Stimulated activated CD4-positive, alpha-beta T cell treated with anti-CD3 and anti-CD28 coated beads, Interleukin-1b, Interleukin-23, amount 100 ng/mL, for 24 hours (primary cell): Measurements from ENCODE around the gene KCNQ2.
A peak's percentile ranks its signal among the peaks of the same experiment; 100 is the strongest.
"Not testable (repeated sequence)": the region's sequence is repeated elsewhere in the genome, so short reads cannot be mapped to it uniquely, and the experiment has no call there.

Experiments used
- DNase-seq, 4 experiments: peaks; one replicate each; pipeline ENCODE4 v3.0.0-alpha.2; 2020; ENCODE audit warnings: low read depth in 4 of 4, low spot score in 1 of 4

The KCNQ2 gene

DNA sequence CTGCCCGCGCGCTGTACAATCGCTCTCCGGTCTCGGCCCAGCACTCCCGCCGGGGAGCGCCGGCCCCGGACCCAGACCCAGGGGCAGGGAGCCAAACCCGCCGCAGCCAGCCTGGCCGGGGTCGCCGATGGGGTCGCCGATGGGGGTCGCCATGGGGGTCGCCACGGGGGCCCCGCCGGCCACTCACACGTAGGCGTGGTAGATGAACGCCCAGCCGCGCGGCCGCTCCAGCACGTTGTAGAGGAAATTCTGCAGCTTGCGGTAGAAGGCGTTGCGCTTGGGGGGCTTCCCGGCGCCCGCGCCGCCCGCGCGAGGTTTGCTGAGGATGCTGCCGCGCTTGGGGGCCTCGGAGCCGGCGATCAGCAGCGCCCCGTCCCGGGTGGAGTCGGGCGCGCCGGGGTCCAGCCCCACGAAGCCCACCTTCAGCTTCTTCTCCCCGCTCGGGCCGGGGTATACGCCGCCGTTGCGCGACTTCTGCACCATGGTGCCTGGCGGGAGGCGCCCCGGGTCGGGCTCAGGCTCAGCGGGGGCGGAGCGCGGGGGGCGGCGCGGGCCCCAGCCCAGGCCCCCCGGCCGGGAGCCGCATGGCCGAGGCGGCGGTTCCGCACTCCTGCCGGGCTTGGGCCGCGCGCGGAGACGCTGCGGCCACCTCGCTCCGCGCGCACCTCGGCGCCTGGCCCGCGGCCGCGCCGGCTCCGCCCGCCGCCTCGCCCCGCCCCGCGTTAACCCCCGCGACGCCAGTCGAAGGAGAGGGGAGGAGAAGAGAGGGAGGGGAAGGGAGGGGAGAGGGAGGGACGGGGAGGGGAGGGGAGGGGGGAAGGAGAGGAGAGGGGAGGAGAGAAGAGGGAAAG is at the start of gene KCNQ2:
KCNQ2 (minus strand) TSS at position 675 of the 851 bp plus-strand sequence; CDS start at position 483, 192 bp downstream.
- DNase-seq, result peak in 1 of 4 experiments; percentile 22

- no peak for DNase-seq
These were observed 49.1 kb upstream of the KCNQ2 start for GRCh38 chr20:63521602-63522001.

DNA sequence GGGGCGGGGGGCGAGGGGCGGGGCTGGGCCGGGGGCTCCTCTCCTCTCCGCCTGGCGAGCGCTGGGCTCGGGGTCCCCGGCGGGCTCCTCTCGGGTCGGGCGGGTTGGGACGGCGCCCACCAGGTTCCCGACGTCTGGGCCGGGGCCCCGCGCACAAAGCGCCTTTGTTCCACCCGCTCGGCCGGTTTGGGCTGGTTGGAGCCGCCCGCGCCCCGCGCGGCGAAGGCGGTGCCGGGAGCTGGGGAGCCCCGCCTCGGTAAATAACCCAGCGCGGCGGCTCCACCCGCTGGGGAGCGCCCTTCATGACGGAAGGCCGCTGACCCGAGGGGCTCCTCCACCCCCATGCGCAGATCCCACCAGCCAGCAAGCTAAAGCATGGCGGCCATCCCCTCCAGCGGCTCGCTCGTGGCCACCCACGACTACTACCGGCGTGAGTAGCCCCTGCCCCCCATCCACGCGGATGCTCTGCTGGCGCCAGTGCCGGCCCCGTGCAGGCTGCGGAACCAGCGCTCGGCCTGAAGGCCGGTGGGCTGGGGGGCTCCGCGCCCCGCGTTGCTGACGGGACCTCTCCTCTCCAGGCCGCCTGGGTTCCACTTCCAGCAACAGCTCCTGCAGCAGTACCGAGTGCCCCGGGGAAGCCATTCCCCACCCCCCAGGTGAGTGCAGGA is 48.6 kb upstream of the KCNQ2 start:
- DNase-seq, result peak in 3 of 4 experiments; percentile 44 to 54 (median 48)

DNA sequence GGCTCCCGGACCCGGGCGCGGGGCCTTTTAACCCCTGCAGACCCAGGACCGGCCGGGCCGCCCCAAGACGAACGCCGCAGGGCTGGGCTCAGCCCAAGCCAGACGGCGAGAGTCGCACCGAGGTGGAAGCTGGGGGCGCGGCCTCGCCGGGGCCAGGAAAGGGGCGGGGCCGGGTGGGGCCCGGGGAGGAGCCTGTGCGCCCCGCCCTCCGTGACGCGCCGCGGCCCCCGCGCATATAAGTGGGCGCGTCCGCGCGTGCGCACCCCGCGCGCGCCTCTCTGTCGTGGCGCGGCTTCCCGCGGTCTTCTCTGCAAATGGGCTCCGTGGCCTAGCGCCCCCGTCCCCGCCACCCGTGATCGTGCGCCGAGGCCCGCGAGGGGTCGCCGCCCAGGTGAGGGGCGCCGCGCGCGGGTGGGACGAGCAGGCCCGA is 48.1 kb upstream of the KCNQ2 start, which contains the start of gene PPDPF:
PPDPF (plus strand) TSS at position 262 of the 430 bp plus-strand sequence. CDS start 544 bp downstream, outside the sequence.
- DNase-seq, result peak; percentile 59 to 75 (median 72)

- peak in 2 of 4 experiments; percentile 46 to 60 for DNase-seq
These were observed 47.4 kb upstream of the KCNQ2 start for GRCh38 chr20:63519668-63520503.

- no peak for DNase-seq
These were observed 46.7 kb upstream of the KCNQ2 start for GRCh38 chr20:63518946-63519667.

DNA sequence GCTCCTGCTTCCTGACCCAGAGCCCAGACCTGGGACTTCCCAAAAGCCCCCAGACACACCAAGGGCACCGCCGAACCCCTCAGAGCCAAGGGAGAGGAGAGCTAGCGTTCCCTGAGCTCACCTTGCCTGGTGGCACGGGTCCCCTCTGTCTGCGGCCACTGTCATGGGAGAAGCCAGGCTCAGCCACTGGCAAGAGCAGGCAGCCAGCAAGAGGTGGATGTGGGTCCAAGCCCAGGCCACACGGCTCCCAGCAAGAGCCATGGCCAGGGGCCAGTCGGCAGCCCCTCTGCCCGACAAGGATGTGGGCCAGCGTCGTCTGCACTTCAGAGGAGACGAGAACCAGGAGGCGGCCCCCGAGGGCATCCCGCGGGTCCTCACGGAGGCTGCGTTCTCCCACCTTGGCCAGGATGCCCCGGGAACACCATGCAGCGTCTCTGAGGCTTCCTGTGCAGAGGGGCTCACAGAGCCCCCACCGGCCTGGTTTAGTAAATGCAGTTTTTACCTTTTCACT is 46.0 kb upstream of the KCNQ2 start:
- DNase-seq, result no peak

GRCh38 chr20:63517376-63518309 is 45.2 kb upstream of the KCNQ2 start:
- no peak for DNase-seq

- not testable (repeated sequence) for DNase-seq
These were observed 42.1 kb upstream of the KCNQ2 start for GRCh38 chr20:63514520-63514919.

DNA sequence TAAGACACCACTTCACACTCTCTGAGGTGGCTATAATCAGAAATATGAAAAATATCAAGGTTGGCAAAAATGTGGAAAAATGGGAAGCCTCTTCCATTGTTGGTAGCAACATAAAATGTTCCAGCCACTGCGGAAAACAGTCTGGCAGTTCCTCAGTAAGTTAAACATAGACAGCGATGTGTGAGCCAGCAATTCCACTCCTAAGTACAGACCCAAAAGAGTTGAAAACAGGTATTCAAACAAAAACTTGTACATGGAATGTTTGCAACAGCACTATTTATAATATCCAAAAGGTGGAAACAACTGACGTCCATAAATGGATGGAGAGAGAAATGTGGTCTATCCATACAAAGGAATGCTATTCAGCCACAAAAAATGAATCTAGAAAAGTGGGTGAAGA is 40.8 kb upstream of the KCNQ2 start:
- no peak for DNase-seq

GRCh38 chr20:63509088-63509564 is 36.7 kb upstream of the KCNQ2 start:
- DNase-seq, result no peak

- no peak for DNase-seq
These were observed 35.8 kb upstream of the KCNQ2 start for GRCh38 chr20:63508072-63508768.

DNA sequence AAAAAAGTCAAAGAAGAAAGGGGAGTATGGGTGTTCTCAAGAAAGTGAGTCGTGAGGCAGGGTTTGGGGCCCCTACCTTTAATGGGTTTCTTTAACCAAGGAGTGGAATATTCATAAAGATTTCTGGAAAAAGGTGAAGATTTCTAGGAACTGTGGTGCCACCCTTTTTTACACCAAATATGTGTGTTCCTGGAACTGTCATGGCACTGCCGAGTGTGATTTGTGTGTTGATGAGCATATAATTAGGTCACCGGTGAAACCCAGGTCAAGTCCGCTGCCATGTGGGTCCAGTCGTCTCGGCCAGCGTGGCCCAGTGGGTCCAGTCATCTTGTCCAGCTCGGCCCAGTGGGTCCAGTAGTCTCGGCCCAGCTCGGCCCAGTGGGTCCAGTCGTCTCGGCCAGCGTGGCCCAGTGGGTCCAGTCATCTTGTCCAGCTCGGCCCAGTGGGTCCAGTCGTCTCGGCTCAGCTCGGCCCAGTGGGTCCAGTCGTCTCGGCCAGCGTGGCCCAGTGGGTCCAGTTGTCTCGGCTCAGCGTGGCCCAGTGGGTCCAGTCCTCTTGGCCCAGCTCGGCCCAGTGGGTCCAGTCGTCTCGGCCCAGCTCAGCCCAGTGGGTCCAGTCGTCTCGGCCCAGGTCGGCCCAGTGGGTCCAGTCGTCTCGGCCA is 34.8 kb upstream of the KCNQ2 start:
- DNase-seq, result no peak

GRCh38 chr20:63505723-63506122 is 33.3 kb upstream of the KCNQ2 start:
- DNase-seq, result no peak

DNA sequence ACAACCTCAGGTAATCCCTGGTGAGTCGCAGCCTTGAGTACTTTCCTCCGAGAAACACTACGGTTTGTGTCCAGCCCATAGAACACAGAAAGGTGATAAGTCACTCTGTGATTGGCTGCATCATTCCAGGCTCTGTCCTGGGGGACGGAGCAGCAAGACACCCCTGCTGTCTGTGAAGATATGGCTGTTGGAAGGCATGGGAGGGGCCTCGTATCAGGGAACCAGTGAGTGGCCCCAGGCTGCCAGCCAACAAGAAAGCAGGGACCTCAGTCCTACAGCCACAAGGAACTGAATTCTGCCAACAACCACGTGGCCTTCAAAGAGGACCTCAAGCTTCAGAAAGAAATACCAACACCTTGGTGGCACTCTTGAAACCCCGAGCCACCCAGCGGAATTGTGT is 32.8 kb upstream of the KCNQ2 start:
- DNase-seq, result no peak

DNA sequence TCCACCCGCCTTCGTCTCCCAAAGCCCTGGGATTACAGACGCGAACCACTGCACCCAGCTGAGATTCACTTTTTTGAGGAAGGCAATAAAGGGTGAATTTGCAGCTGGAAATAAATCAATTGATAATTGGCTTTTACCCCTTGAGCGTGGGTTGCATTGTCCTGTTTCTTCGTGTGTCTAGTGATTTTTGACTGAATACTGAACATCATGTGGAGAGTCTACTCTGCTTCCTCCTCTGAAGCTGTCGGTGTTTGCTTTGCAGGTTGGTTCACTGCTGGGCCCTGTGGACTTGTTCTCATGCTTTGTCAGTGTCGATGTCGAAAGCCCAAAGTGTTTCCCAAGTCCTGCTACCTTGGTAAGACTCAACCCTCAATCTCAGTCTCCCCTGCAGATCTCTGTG is 32.2 kb upstream of the KCNQ2 start:
- no peak for DNase-seq

GRCh38 chr20:63503524-63503923 is 31.1 kb upstream of the KCNQ2 start:
- no peak for DNase-seq

DNA sequence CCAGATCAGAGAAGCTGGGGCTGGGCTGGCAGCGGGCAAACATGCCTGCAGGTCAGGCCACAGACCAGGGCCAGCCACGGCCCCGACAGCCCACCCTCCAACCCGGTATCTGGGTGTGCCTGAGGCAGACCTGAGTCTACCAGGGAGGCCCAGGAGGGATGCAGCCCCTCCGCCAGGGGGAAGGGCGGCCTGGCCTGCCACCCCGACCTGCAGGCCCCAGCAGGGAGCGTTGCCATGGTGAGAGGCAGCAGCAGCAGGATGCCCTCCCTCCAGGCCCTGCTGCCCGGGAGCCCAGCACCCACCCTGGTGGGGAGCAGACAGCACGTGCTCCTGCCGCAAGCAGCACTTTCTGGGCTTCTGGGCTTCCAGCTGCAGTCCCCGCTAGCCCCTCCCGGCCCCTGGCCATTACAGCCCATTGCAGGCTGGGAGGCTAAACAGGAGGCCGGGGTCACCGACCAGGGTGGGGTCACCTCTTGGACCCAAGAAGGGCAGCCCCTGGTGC is 30.3 kb upstream of the KCNQ2 start:
- no peak for DNase-seq
